Placental pericyte (primary cell): ENCODE measurements around the gene MESP1. TPM values are rescaled to one million over a fixed set of nuclear protein-coding genes. Genes with fewer than 3 reads are reported as not detected.

Source experiments
- small RNA-seq: library from RNA; depleted of rRNA; stranded (forward); fragments of <200 nt; gene quantifications from one replicate; pipeline ENCODE3, GENCODE V24; 2012; ENCODE audit warnings: low replicate concordance
- total RNA-seq: library from RNA; depleted of rRNA; stranded (reverse); fragments of >200 nt; gene quantifications from 2 replicates; pipeline ENCODE4 v1.2.3, GENCODE V29; 2012

Gene MESP1
- under 0.01 TPM in 1 of 2 replicates, not detected in the other for total RNA-seq

DNA sequence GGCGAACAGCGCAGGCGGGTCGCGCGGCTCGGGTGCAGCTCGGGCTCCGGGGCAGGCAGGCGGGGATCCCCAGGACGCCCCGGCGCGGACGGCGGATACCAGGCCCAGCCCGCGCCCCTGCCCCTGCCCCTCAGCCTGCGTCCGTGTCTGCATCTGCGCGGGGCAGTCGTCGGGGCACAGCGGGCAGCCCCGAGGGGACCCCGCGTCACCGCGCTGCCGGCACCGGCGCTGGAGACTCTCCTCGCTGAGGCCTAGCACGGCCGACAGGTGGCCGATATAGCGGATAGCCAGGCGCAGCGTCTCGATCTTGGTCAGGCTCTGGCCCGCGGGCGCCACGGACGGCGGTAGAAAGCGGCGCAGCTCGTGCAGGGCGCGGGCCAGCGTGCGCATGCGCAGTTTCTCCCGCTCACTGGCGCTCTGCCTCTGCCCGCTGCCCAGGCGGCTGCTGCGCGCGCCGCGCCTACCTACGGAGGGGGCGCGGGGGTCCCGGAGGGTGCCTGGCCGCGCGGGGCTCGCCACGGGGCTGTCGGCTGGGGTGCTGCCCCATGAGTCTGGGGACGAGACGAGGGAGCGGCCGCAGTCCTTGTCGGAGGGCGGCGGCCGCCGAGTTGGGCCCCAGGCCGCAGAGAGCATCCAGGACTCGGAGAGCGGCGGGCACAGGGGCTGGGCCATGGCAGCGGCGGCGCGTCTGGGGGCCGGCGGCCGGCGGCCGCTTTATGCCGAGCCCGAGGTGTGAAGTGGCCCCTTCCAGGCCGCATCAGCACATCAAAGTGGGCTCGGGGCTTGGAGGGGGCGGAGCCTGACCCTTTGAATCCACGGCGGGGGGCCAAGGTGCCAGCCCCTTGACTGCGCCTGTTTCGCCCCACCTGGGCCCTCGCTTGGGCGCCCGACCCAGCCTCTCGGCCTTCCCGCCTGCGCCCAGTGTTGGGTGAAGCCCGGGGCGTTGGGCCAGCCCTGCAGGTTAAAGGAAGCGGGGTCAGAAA lies at the start of gene MESP1:
MESP1 (minus strand) TSS at position 690 of the 983 bp plus-strand sequence; CDS start at position 672, 18 bp downstream.

GRCh38 chr15:89776274-89777072 lies 25.4 kb upstream of the MESP1 start, which contains the start of gene MESP2:
Gene MESP2 (plus strand): TSS chr15:89776332. CDS start chr15:89776358, 26 bp downstream.

Small RNA genes within 50 kb of the gene (small RNA-seq; reads per million reads assigned to genes)
- gene RNU6-132P = 0.13 reads per million

Other genes starting within 250 kb of the MESP1 start
- 0.44 and 13.0 TPM in 2 replicates for gene TICRR, start 175.8 kb downstream of the MESP1 start, total RNA-seq
- gene KIF7, start 95.8 kb downstream of the MESP1 start, total RNA-seq = 12.7 and 12.9 TPM in 2 replicates
- gene PLIN1, start 71.9 kb downstream of the MESP1 start, total RNA-seq = not detected in 2 replicates
- 1.9 and 2.8 TPM in 2 replicates for gene PEX11A, start 60.5 kb downstream of the MESP1 start, total RNA-seq
- under 0.01 TPM in 1 of 2 replicates, not detected in the other for gene WDR93, start 60.4 kb downstream of the MESP1 start, total RNA-seq
- 0.29 TPM in 1 of 2 replicates, not detected in the other for gene MESP2, start 25.1 kb upstream of the MESP1 start, total RNA-seq
- gene ANPEP, start 63.6 kb upstream of the MESP1 start, total RNA-seq = 154 and 219 TPM in 2 replicates
- gene AP3S2, start 142.7 kb upstream of the MESP1 start, total RNA-seq = 57.7 and 83.8 TPM in 2 replicates
- 9.6 and 14.0 TPM in 2 replicates for gene ARPIN, start 161.7 kb upstream of the MESP1 start, total RNA-seq